Dedifferentiated amniotic fluid mesenchymal stem cell (primary cell): Measurements from ENCODE around the gene CNGA4.
"Not testable (repeated sequence)": the region's sequence is repeated elsewhere in the genome, so short reads cannot be mapped to it uniquely, and the experiment has no call there.

Source experiments
- DNase-seq: peaks from one replicate; pipeline ENCODE4 v3.0.0-alpha.2; 2016; ENCODE audit errors: extremely low spot score

The CNGA4 gene

GRCh38 chr11:6225024-6225423, 13.9 kb upstream of the CNGA4 start:
- no peak for DNase-seq

- no peak for DNase-seq
Observed at GRCh38 chr11:6225896-6226295, 13.0 kb upstream of the CNGA4 start.

- no peak for DNase-seq
Observed at GRCh38 chr11:6228520-6228919, 10.4 kb upstream of the CNGA4 start.

- DNase-seq: no peak
Observed at GRCh38 chr11:6229911-6230310, 9.0 kb upstream of the CNGA4 start.

GRCh38 chr11:6232899-6233298, 6.0 kb upstream of the CNGA4 start:
- no peak for DNase-seq

- no peak for DNase-seq
Observed at GRCh38 chr11:6233984-6234386, 4.9 kb upstream of the CNGA4 start.

GRCh38 chr11:6234387-6235107, 4.3 kb upstream of the CNGA4 start, which contains the start of gene FHIP1B:
FHIP1B (minus strand) TSS chr11:6234636; CDS start chr11:6224516, 10,120 bp downstream.
- peak; percentile 100 for DNase-seq

GRCh38 chr11:6237266-6237665, 1.6 kb upstream of the CNGA4 start:
- DNase-seq: no peak

- no peak for DNase-seq
Observed at GRCh38 chr11:6237761-6238302, 1.1 kb upstream of the CNGA4 start.

GRCh38 chr11:6240139-6240538, 1.2 kb downstream of the CNGA4 start:
- DNase-seq: no peak

- DNase-seq: no peak
Observed at GRCh38 chr11:6240781-6241180, 1.9 kb downstream of the CNGA4 start.

- DNase-seq: no peak
Observed at GRCh38 chr11:6241316-6241715, 2.4 kb downstream of the CNGA4 start.

- DNase-seq: no peak
Observed at GRCh38 chr11:6245536-6245935, 6.6 kb downstream of the CNGA4 start.

- no peak for DNase-seq
Observed at GRCh38 chr11:6248248-6248647, 9.4 kb downstream of the CNGA4 start.

GRCh38 chr11:6248897-6249296, 10.0 kb downstream of the CNGA4 start:
- DNase-seq: not testable (repeated sequence)

GRCh38 chr11:6249770-6250555, 11.1 kb downstream of the CNGA4 start:
- DNase-seq: peak; percentile 85

GRCh38 chr11:6251120-6251733, 12.3 kb downstream of the CNGA4 start:
- peak; percentile 40 for DNase-seq

GRCh38 chr11:6251990-6252473, 13.1 kb downstream of the CNGA4 start:
- DNase-seq: peak; percentile 26

- no peak for DNase-seq
Observed at GRCh38 chr11:6253197-6253596, 14.3 kb downstream of the CNGA4 start.

GRCh38 chr11:6258141-6258540, 19.3 kb downstream of the CNGA4 start:
- no peak for DNase-seq

- DNase-seq: no peak
Observed at GRCh38 chr11:6258571-6259081, 19.7 kb downstream of the CNGA4 start.

GRCh38 chr11:6260207-6260726, 21.4 kb downstream of the CNGA4 start:
- no peak for DNase-seq
